ENCODE data around the gene SAPCD1. TPM values are rescaled to one million over a fixed set of nuclear protein-coding genes. Genes with fewer than 3 reads are reported as not detected.

Gene SAPCD1
- total RNA-seq, 1 experiment from 2014 or later: 3.2 TPM

- Histone ChIP-seq H3K27ac (ENCODE audit: insufficient read length, low read depth, low read length) (no peak overlapping the region), H3K79me2 (ENCODE audit: insufficient read depth, low read length) (peaks cover 6% of the 10 kb centered on the region; the same call in 1 of the 2 replicates), H3K9ac (ENCODE audit: extremely low read depth, insufficient read length, low read length) (no peak overlapping the region), H3K4ac (ENCODE audit: low read depth, low read length) (no peak overlapping the region), H3K18ac (ENCODE audit: insufficient read length, low read depth, low read length) (no peak overlapping the region), H3K56ac (ENCODE audit: insufficient read length, low read depth, low read length) (no peak overlapping the region), H2BK20ac (ENCODE audit: low read depth, low read length, poor library complexity, severe bottlenecking) (no peak overlapping the region), H3T11ph (ENCODE audit: low read length) (no peak overlapping the region), H3K9me3 (ENCODE audit: control insufficient read depth, low read depth, low read length) (no peaks in the 10 kb centered on the region), H2BK120ac (ENCODE audit: low read depth, low read length, poor library complexity, severe bottlenecking) (no peak overlapping the region), H2BK12ac (ENCODE audit: insufficient read length, low read depth, low read length) (no peak overlapping the region), H3K23ac (ENCODE audit: insufficient read length, low read depth, low read length) (no peak overlapping the region), H4K8ac (replicated peaks; ENCODE audit: insufficient read length, low read depth, low read length) (no peak overlapping the region), H4K20me1 (ENCODE audit: control insufficient read depth, insufficient read depth, insufficient read length) (no peaks in the 10 kb centered on the region), H3K4me2 (ENCODE audit: insufficient read depth, insufficient read length, low read length) (peak overlapping the region; percentile 87), H2AK5ac (ENCODE audit: insufficient read length, low read length) (no peak overlapping the region), H3K23me2 (ENCODE audit: insufficient read length, low read depth, low read length, poor library complexity, severe bottlenecking) (peaks cover 32% of the 10 kb centered on the region), H4K91ac (ENCODE audit: insufficient read length, low read depth, low read length) (no peak overlapping the region), H3K79me1 (ENCODE audit: insufficient read depth, low read depth, low read length, poor library complexity, severe bottlenecking) (no peaks in the 10 kb centered on the region), H4K5ac (ENCODE audit: insufficient read length, low read depth, low read length) (no peak overlapping the region), H3K14ac (ENCODE audit: insufficient read depth, low read length) (no peak overlapping the region; the same call in 1 of the 2 replicates), H2AFZ (ENCODE audit: low read length) (no peak overlapping the region), H2BK5ac (ENCODE audit: insufficient read length, low read length) (no peak overlapping the region), H2BK15ac (ENCODE audit: low read depth, low read length) (no peak overlapping the region), H3K27me3 (ENCODE audit: insufficient read depth, low read length) (no peaks in the 10 kb centered on the region), H3K4me1 (ENCODE audit: insufficient read depth, low read length) (peaks cover 16% of the 10 kb centered on the region)
- TF ChIP-seq, protein P1, sequence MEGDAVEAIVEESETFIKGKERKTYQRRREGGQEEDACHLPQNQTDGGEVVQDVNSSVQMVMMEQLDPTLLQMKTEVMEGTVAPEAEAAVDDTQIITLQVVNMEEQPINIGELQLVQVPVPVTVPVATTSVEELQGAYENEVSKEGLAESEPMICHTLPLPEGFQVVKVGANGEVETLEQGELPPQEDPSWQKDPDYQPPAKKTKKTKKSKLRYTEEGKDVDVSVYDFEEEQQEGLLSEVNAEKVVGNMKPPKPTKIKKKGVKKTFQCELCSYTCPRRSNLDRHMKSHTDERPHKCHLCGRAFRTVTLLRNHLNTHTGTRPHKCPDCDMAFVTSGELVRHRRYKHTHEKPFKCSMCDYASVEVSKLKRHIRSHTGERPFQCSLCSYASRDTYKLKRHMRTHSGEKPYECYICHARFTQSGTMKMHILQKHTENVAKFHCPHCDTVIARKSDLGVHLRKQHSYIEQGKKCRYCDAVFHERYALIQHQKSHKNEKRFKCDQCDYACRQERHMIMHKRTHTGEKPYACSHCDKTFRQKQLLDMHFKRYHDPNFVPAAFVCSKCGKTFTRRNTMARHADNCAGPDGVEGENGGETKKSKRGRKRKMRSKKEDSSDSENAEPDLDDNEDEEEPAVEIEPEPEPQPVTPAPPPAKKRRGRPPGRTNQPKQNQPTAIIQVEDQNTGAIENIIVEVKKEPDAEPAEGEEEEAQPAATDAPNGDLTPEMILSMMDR (conservative IDR thresholded peaks at IDR 0.05): no peak
- DNase-seq: peak; percentile 41
- peaks cover 44 to 54% of the 10 kb centered on the region in 2 experiments for H3K4me1 Mint-ChIP-seq
- peak overlapping the region; percentile 81 to 97 (median 89); a peak in 6 of 7 replicates for H3K27ac Mint-ChIP-seq
- WGBS (ENCODE audit: extremely low coverage, insufficient read length, low lambda C conversion rate): no CpG with 5 or more reads among the region's 10 CpGs
- H3K27me3 Mint-ChIP-seq (ENCODE audit: low read depth): no peaks in the 10 kb centered on the region
- no peaks in the 10 kb centered on the region for H3K9me3 Mint-ChIP-seq
- peaks cover 35 to 37% (median 35%) of the 10 kb centered on the region in 3 experiments for H3K36me3 Mint-ChIP-seq (ENCODE audit: insufficient read depth in 1 of 3, low read depth in 3 of 3)
- H3K4me3 Mint-ChIP-seq: peak overlapping the region; percentile 91 to 98
These were observed 25.6 kb upstream of the SAPCD1 start for GRCh38 chr6:31736768-31737314.
